Activated CD8-positive, alpha-beta memory T cell treated with anti-CD3 and anti-CD28 coated beads for 36 hours (primary cell): ENCODE measurements around the gene ZBTB1. TPM values are rescaled to one million over a fixed set of nuclear protein-coding genes. Genes with fewer than 3 reads are reported as not detected.

Experiments
- CTCF ChIA-PET: fragments of 350-600 bp; sonication (Branson Sonifier 250); formaldehyde crosslinking; loops from one replicate; lab custom pipeline; 2021; ENCODE audit warnings: antibody characterized with exemption; lab: Charles Lee
- POLR2A ChIA-PET: fragments of 350-600 bp; sonication (Branson Sonifier 250); formaldehyde crosslinking; loops from one replicate; lab custom pipeline; 2021; ENCODE audit warnings: antibody characterized with exemption; lab: Charles Lee
- total RNA-seq, 2 experiments: library from RNA; stranded (reverse); gene quantifications; one replicate each; pipeline ENCODE4 v1.2.3, GENCODE V29; 2021

Gene ZBTB1
- total RNA-seq = 10 to 100 TPM; 39.8 to 41.8 TPM

DNA sequence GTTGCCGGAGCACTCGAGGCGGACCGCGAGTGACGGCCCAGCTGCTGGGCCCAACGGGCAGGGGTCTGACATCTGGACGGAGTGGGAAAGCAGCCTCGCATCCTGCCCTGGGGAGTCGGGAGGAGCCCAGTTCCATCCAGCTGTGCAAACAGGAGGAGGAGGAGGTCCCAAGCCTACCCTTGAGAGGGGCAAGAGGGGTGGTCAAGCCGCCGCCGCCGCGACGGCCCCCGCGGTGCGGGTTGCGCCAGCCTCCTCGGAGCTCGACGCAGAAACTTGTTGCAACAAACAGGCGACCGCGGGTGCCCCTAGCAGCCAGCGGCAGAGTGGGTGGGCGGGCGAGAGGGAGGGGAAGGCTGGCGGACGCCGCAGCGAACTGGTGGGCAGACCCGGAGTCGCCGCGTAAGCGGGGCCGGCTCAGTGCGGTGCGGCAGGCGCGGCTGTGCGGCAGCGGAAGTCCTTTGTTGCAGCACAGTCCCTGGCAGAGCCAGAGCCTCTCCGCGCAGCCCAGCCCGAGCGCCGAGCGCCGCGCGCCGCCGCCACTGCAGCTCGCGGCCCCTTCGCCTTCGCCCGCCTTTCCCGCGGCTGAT lies at the start of gene ZBTB1:
TSS of gene ZBTB1 (plus strand) at position 461 of the 587 bp plus-strand sequence. CDS start 16,735 bp downstream, outside the sequence.
- ChIA-PET CTCF (interaction anchor here (0.6 to 1.3 kb wide), 3 partner anchors 9 to 74 kb away, joined by 3 read pairs; no protein-coding TSS in a partner anchor), POLR2A (interaction anchor here (0.6 to 2.0 kb wide), 7 partner anchors 11 to 201 kb away, joined by 3 to 9 read pairs (median 4); partner anchors contain the start of genes HSPA2 and MTHFD1)

GRCh38 chr14:64459405-64460136 lies 45.0 kb upstream of the ZBTB1 start:
- ChIA-PET CTCF (interaction anchor here (1.7 kb wide), 1 partner anchor 29 kb away, joined by 6 read pairs; no protein-coding TSS in a partner anchor), POLR2A (interaction anchor here (0.5 kb wide), 1 partner anchor 11 kb away, joined by 5 read pairs; no protein-coding TSS in a partner anchor)

GRCh38 chr14:64461221-64461620 lies 43.3 kb upstream of the ZBTB1 start:
- POLR2A ChIA-PET = no interaction called here
- CTCF ChIA-PET = no interaction called here

- POLR2A ChIA-PET = interaction anchor here (0.6 to 0.9 kb wide), 3 partner anchors 12 to 34 kb away, joined by 3 to 10 read pairs (median 3); no protein-coding TSS in a partner anchor
These were observed 41.4 kb upstream of the ZBTB1 start for GRCh38 chr14:64463195-64463594.

GRCh38 chr14:64463873-64464272 lies 40.7 kb upstream of the ZBTB1 start:
- ChIA-PET CTCF (interaction anchor here (1.3 kb wide), 1 partner anchor 16 kb away, joined by 5 read pairs; no protein-coding TSS in a partner anchor), POLR2A (interaction anchor here (0.8 to 0.9 kb wide), 2 partner anchors 17 to 33 kb away, joined by 3 to 10 read pairs; no protein-coding TSS in a partner anchor)

More at GRCh38 chr14:64463195-64463594, 41.4 kb upstream of the ZBTB1 start:
- CTCF ChIA-PET = no interaction called here

DNA sequence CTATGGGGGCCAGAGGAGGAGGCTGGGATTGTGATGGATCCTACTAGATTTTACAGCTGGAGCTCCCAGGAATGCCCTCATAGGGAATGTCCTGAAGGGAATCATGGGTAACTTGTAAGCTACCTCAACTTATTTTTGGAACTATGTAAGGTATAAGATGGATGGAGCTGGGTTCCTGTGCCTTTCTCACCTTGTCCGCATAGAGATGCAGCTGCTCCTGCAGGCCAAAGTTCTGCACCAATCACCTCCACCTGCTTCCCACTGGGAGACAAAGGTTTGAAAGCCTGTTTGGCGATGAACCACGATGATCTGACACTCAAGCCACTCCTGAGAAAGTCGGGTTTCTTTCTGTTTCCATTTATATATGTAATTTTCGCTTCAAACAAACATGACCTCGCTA lies 39.9 kb upstream of the ZBTB1 start:
- ChIA-PET CTCF (interaction anchor here (1.3 kb wide), 1 partner anchor 17 kb away, joined by 5 read pairs; no protein-coding TSS in a partner anchor), POLR2A (no interaction called here)

GRCh38 chr14:64465191-64465822 lies 39.3 kb upstream of the ZBTB1 start, which contains the start of gene AKAP5:
Gene AKAP5 (plus strand): TSS chr14:64465499. CDS start chr14:64468395, 2,896 bp downstream.
- ChIA-PET POLR2A (no interaction called here), CTCF (interaction anchor here (1.6 kb wide), 1 partner anchor 16 kb away, joined by 4 read pairs; no protein-coding TSS in a partner anchor)

- ChIA-PET CTCF (interaction anchor here (1.4 to 1.6 kb wide), 2 partner anchors 17 to 18 kb away, joined by 4 read pairs; no protein-coding TSS in a partner anchor), POLR2A (interaction anchor here (0.9 kb wide), 1 partner anchor 18 kb away, joined by 3 read pairs; no protein-coding TSS in a partner anchor)
These were observed 38.6 kb upstream of the ZBTB1 start for GRCh38 chr14:64465831-64466554.

DNA sequence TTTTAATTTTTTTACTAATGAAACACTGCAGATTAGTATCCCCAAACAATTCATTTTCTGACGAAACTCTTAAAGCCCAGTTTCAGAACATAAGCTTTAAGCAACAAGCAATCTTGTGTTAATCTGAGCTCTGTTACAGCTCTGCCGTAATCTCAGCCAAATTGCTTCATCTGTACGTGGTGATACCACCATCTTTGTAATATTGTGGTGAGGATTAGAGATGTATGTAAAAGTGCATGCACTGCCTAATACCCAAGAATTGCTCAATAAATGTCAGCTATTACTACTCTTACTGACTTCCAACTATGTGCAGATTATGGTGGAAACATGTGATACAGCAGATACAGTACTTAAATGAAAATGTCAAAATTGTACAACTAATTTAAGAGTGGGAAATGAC lies 37.5 kb upstream of the ZBTB1 start:
- CTCF ChIA-PET = interaction anchor here (1.4 to 1.6 kb wide), 2 partner anchors 18 to 19 kb away, joined by 4 read pairs; no protein-coding TSS in a partner anchor
- POLR2A ChIA-PET = no interaction called here

GRCh38 chr14:64467566-64467965 lies 37.0 kb upstream of the ZBTB1 start:
- POLR2A ChIA-PET = no interaction called here

GRCh38 chr14:64468451-64468850 lies 36.1 kb upstream of the ZBTB1 start:
- ChIA-PET POLR2A (no interaction called here), CTCF (interaction anchor here (1.5 kb wide), 1 partner anchor 13 kb away, joined by 3 read pairs; no protein-coding TSS in a partner anchor)

More at GRCh38 chr14:64467566-64467965, 37.0 kb upstream of the ZBTB1 start:
- CTCF ChIA-PET = interaction anchor here (1.4 kb wide), 1 partner anchor 20 kb away, joined by 4 read pairs; no protein-coding TSS in a partner anchor

- ChIA-PET CTCF (no interaction called here), POLR2A (interaction anchor here (0.6 kb wide), 1 partner anchor 299 kb away, joined by 3 read pairs; no protein-coding TSS in a partner anchor)
These were observed 30.5 kb upstream of the ZBTB1 start for GRCh38 chr14:64474041-64474440.

- ChIA-PET POLR2A (interaction anchor here (0.6 kb wide), 1 partner anchor 300 kb away, joined by 3 read pairs; no protein-coding TSS in a partner anchor), CTCF (interaction anchor here (0.9 to 2.0 kb wide), 2 partner anchors 36 to 45 kb away, joined by 4 to 5 read pairs; no protein-coding TSS in a partner anchor)
These were observed 29.9 kb upstream of the ZBTB1 start for GRCh38 chr14:64474698-64475097.

DNA sequence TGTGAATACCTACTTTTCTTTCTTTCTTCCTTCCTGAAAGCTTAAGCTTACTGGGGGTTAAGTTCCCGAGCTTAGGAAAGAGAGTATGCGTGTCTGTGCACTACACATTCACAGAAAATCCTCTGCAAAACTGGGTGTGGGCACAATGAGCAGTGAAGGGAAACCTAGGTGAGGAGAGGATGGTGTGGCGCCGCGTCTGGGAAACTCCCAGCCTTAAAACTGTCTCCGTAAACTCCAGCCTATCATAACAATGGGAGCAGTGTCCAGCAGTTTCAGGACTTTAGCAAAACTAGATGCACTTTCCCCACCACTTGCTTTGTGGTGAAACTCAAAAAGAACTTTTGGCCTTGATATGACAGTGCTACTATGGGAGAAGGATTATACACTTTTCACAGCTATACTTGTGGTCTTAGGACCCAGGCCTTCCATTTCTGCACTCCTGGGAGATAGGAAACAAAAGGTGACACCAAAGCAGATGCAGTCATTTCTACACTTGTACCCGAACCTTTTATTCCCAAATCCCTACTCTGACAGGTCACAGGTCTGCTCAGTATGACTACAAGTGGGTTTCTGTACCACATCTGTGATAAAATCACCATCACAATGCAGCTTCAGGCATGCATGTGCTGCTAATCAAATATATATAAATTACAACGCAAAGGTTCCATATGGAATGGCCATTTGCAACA lies 28.8 kb upstream of the ZBTB1 start:
- CTCF ChIA-PET = interaction anchor here (2.0 kb wide), 1 partner anchor 35 kb away, joined by 5 read pairs; no protein-coding TSS in a partner anchor

GRCh38 chr14:64476438-64476837 lies 28.1 kb upstream of the ZBTB1 start:
- CTCF ChIA-PET = interaction anchor here (2.0 kb wide), 1 partner anchor 34 kb away, joined by 5 read pairs; no protein-coding TSS in a partner anchor
- POLR2A ChIA-PET = no interaction called here

More for the DNA sequence above, 28.8 kb upstream of the ZBTB1 start:
- POLR2A ChIA-PET = interaction anchor here (0.7 kb wide), 1 partner anchor 612 kb away, joined by 4 read pairs; no protein-coding TSS in a partner anchor

DNA sequence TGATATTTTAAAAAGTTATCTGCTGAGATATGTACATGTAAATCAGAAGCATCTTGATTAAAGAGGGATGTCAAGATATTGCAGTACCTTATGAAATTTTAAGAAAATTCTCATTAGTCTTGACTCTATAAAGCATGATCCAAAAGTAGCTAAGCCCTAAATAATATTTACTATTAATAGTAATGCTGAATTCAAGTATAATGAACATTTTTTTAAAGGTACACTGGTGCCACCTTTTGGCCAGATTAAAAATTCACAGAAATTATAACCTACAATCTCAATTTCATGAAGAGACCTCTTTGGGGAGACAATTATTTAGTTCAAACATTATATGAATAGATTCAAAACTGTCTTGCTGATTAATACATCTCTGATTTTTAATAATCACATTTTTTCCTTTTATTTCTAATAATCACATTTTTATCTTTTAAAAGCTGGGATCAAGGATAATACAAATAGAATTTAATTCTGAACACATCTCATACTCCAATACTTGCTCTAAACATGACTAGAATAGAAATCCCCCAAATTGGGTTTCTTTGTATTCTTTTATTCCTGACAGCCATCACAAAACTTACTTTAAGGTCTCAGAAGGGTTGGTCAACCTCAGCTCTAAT lies 25.8 kb upstream of the ZBTB1 start:
- POLR2A ChIA-PET = no interaction called here
- CTCF ChIA-PET = interaction anchor here (1.0 to 2.4 kb wide), 5 partner anchors 12 to 47 kb away, joined by 3 to 8 read pairs (median 5); no protein-coding TSS in a partner anchor
